ENCODE measurements around the gene PPFIA2. TPM values are rescaled to one million over a fixed set of nuclear protein-coding genes. Genes with fewer than 3 reads are reported as not detected.

Gene PPFIA2
- total and polyA plus RNA-seq, 10 of the 15 experiments (the other 5 are each of a cell fraction or from before 2014, with no cell fraction given) = 0.06 to 0.39 (median 0.18) TPM; not detected in 6

- DNase-seq (ENCODE audit: low read depth, low spot score) = no peak
- H4K20me1 ChIP-seq (ENCODE audit: control insufficient read depth, insufficient read depth) = no peaks in the 10 kb centered on the region
- WGBS (ENCODE audit: insufficient coverage, insufficient replicate concordance, low lambda C conversion rate, missing lambda C conversion rate) = 2% methylated on average over 3 of the region's 3 CpGs
- intact Hi-C loops (cut with micrococcal nuclease; ENCODE audit: unreplicated experiment) = no loop called here
- ChIA-PET RAD21 (ENCODE audit: unreplicated experiment) (no interaction called here), POLR2A (no interaction called here), CTCF (no interaction called here), SMC1A (ENCODE audit: uncharacterized antibody, unreplicated experiment) (interaction anchor here (1.1 kb wide), 1 partner anchor 23 kb away, joined by 3 read pairs; no protein-coding TSS in a partner anchor)
- H3K9ac ChIP-seq (ENCODE audit: control insufficient read depth, insufficient read depth, low read length) = no peak overlapping the region
- no peak for FAIRE-seq
- H3K79me2 ChIP-seq (ENCODE audit: control insufficient read depth, insufficient read depth, low read length) = no peaks in the 10 kb centered on the region
- H3K36me3 ChIP-seq (ENCODE audit: control insufficient read depth in 2 of 2, insufficient read depth in 2 of 2, low read length in 1 of 2) = no peaks in the 10 kb centered on the region
- no peaks in the 10 kb centered on the region for H3K9me3 ChIP-seq (replicated peaks; ENCODE audit: control insufficient read depth, insufficient read depth, low read length)
- no TSS peak for BruUV-seq (replicated peaks)
- no peak overlapping the region for H3K27ac ChIP-seq (ENCODE audit: control insufficient read depth, insufficient read depth)
- no peak for ATAC-seq
- H3K4me1 ChIP-seq (ENCODE audit: control insufficient read depth, insufficient read depth, low read length) = no peaks in the 10 kb centered on the region
- TF ChIP-seq TCF7 (IDR thresholded peaks at IDR 0.05; ENCODE audit: borderline replicate concordance) (no peak), ZNF24 (IDR thresholded peaks at IDR 0.05) (no peak), E2F4 (IDR thresholded peaks at IDR 0.05; ENCODE audit: low read depth, low read length) (no peak), NFIC (IDR thresholded peaks at IDR 0.05; ENCODE audit: low read depth, low read length) (no peak), SRF (IDR thresholded peaks at IDR 0.05; ENCODE audit: low read depth in 2 of 2, low read length in 2 of 2) (no peak), STAT1 (conservative IDR thresholded peaks at IDR 0.05) (no peak), ATF7 (IDR thresholded peaks at IDR 0.05; ENCODE audit: low read depth) (no peak), EED (IDR thresholded peaks at IDR 0.05; ENCODE audit: low read depth) (no peak), BMI1 (IDR thresholded peaks at IDR 0.05; ENCODE audit: borderline replicate concordance) (no peak), TAF1 (IDR thresholded peaks at IDR 0.05; ENCODE audit: borderline replicate concordance, low read depth, low read length) (no peak), ESRRA (IDR thresholded peaks at IDR 0.05; ENCODE audit: low read length) (no peak), BCL11A (IDR thresholded peaks at IDR 0.05; ENCODE audit: low read depth, low read length) (no peak), NFYB (IDR thresholded peaks at IDR 0.05; ENCODE audit: insufficient read depth, low read depth, low read length) (no peak)
- in situ Hi-C loops (cut with MboI) = no loop called here
- no peak overlapping the region for H3K4me2 ChIP-seq (ENCODE audit: control insufficient read depth, insufficient read depth)
- no peak overlapping the region for H2AFZ ChIP-seq (ENCODE audit: control insufficient read depth, low read depth, low read length)
- H3K4me3 ChIP-seq = no peak overlapping the region
- no peaks in the 10 kb centered on the region for H3K27me3 ChIP-seq (replicated peaks in 1 of 2; ENCODE audit: control insufficient read depth in 2 of 2, insufficient read depth in 2 of 2, low read length in 1 of 2)
These were observed 463.9 kb downstream of the PPFIA2 start for GRCh38 chr12:81295251-81295650.

Measured in GM12878 (cell line).